ENCODE data around the gene INPP4B. TPM values are rescaled to one million over a fixed set of nuclear protein-coding genes. Genes with fewer than 3 reads are reported as not detected.

The INPP4B gene
- total RNA-seq, 1 experiment from 2014 or later: 53.7 TPM

- POLR2A ChIA-PET (ENCODE audit: unreplicated experiment): no interaction called here
- Histone ChIP-seq H3K79me2 (ENCODE audit: low read depth) (no peaks in the 10 kb centered on the region), H2AFZ (no peak overlapping the region), H3K4me1 (replicated peaks; ENCODE audit: insufficient read depth) (0 out of 2 replicates have a peak, but pooled peaks cover 6% of the 10 kb centered on the region), H3K27me3 (ENCODE audit: insufficient read depth, low read depth) (no peaks in the 10 kb centered on the region), H3K9me2 (ENCODE audit: insufficient read depth) (no peaks in the 10 kb centered on the region), H3K27ac (no peak overlapping the region), H3K36me3 (ENCODE audit: low read depth) (peaks cover 6% of the 10 kb centered on the region), H3K9me3 (ENCODE audit: insufficient read depth, low read depth) (no peaks in the 10 kb centered on the region), H3K4me3 (no peak overlapping the region), H3K4me2 (no peak overlapping the region), H3F3A (ENCODE audit: insufficient read depth, low read depth) (peaks cover 7% of the 10 kb centered on the region; the same call in 1 of the 2 replicates), H4K20me1 (ENCODE audit: insufficient read depth) (no peaks in the 10 kb centered on the region)
- no TSS peak for BruUV-seq (replicated peaks)
- TF ChIP-seq CTCF (conservative IDR thresholded peaks at IDR 0.05): no peak
- no peak for TF ChIP-seq EZH2 (IDR thresholded peaks at IDR 0.05; ENCODE audit: low read depth)
- no peak for DNase-seq
- intact Hi-C loops (cut with micrococcal nuclease; ENCODE audit: unreplicated experiment): no loop called here
- CTCF ChIA-PET: no interaction called here
These were observed 749.1 kb downstream of the INPP4B start for GRCh38 chr4:142097015-142097414.

- Histone ChIP-seq H3K4me1 (replicated peaks; ENCODE audit: insufficient read depth) (0 out of 2 replicates have a peak, but pooled peaks cover 6% of the 10 kb centered on the region), H3K4me3 (no peak overlapping the region), H2AFZ (no peak overlapping the region), H3K9me2 (ENCODE audit: insufficient read depth) (no peaks in the 10 kb centered on the region), H3K4me2 (no peak overlapping the region), H3K36me3 (ENCODE audit: low read depth) (peaks cover 6% of the 10 kb centered on the region), H3K27me3 (ENCODE audit: insufficient read depth, low read depth) (no peaks in the 10 kb centered on the region), H4K20me1 (ENCODE audit: insufficient read depth) (no peaks in the 10 kb centered on the region), H3K9me3 (ENCODE audit: insufficient read depth, low read depth) (no peaks in the 10 kb centered on the region), H3K27ac (0 out of 2 replicates have a peak overlapping the region, but pooled peaks have one; percentile 24), H3K79me2 (ENCODE audit: low read depth) (no peaks in the 10 kb centered on the region), H3F3A (ENCODE audit: insufficient read depth, low read depth) (peaks cover 7% of the 10 kb centered on the region; the same call in 1 of the 2 replicates)
- peak; percentile 58 to 85 for DNase-seq
- BruUV-seq (replicated peaks): no TSS peak
- CTCF ChIA-PET: no interaction called here
- POLR2A ChIA-PET (ENCODE audit: unreplicated experiment): no interaction called here
- no peak for TF ChIP-seq EZH2 (IDR thresholded peaks at IDR 0.05; ENCODE audit: low read depth)
- no peak for TF ChIP-seq CTCF (conservative IDR thresholded peaks at IDR 0.05)
- intact Hi-C loops (cut with micrococcal nuclease; ENCODE audit: unreplicated experiment): no loop called here
These were observed 750.1 kb downstream of the INPP4B start for GRCh38 chr4:142095886-142096605.

GRCh38 chr4:142092941-142093340 is 753.2 kb downstream of the INPP4B start:
- no peaks in the 10 kb centered on the region for H4K20me1 ChIP-seq (ENCODE audit: insufficient read depth)
- H3K36me3 ChIP-seq (ENCODE audit: low read depth): peaks cover 6% of the 10 kb centered on the region
- no peaks in the 10 kb centered on the region for H3K27me3 ChIP-seq (ENCODE audit: insufficient read depth, low read depth)
- H3K9me3 ChIP-seq (ENCODE audit: insufficient read depth, low read depth): no peaks in the 10 kb centered on the region
- H3K9me2 ChIP-seq (ENCODE audit: insufficient read depth): no peaks in the 10 kb centered on the region
- H3K27ac ChIP-seq: no peak overlapping the region
- no peak overlapping the region for H3K4me2 ChIP-seq
- POLR2A ChIA-PET (ENCODE audit: unreplicated experiment): no interaction called here
- intact Hi-C loops (cut with micrococcal nuclease; ENCODE audit: unreplicated experiment): no loop called here
- H3F3A ChIP-seq (ENCODE audit: insufficient read depth, low read depth): peaks cover 7% of the 10 kb centered on the region; the same call in 1 of the 2 replicates
- CTCF ChIA-PET: interaction anchor here (0.6 kb wide), 1 partner anchor 389 kb away, joined by 8 read pairs; no protein-coding TSS in a partner anchor
- no peak for TF ChIP-seq CTCF (conservative IDR thresholded peaks at IDR 0.05)
- TF ChIP-seq EZH2 (IDR thresholded peaks at IDR 0.05; ENCODE audit: low read depth): no peak
- no peak overlapping the region for H2AFZ ChIP-seq
- BruUV-seq (replicated peaks): no TSS peak
- no peak overlapping the region for H3K4me3 ChIP-seq
- no peak for DNase-seq
- 0 out of 2 replicates have a peak, but pooled peaks cover 6% of the 10 kb centered on the region for H3K4me1 ChIP-seq (replicated peaks; ENCODE audit: insufficient read depth)
- no peaks in the 10 kb centered on the region for H3K79me2 ChIP-seq (ENCODE audit: low read depth)
